Trophoblast cell (in vitro differentiated cells and primary cell): ENCODE results near the gene LIPE.

Experiments
- DNase-seq, 2 donors: peaks; one replicate each; pipeline ENCODE4 v3.0.0-alpha.2; 2016
- H2AFZ ChIP-seq: 2 replicates; pipeline ENCODE4 v1.6.1; 2013; ENCODE audit warnings: low read length, moderate library complexity, mild to moderate bottlenecking; ENCODE audit not compliant: insufficient read depth, poor library complexity
- H2AK5ac ChIP-seq: 2 replicates; pipeline ENCODE4 v1.6.1; 2013; ENCODE audit warnings: mild to moderate bottlenecking, low read length
- H2BK120ac ChIP-seq: 2 replicates; pipeline ENCODE4 v1.6.1; 2013; ENCODE audit warnings: low read length, mild to moderate bottlenecking, moderate library complexity; ENCODE audit not compliant: insufficient read depth, poor library complexity
- H2BK12ac ChIP-seq: 2 replicates; pipeline ENCODE4 v1.6.1; 2013; ENCODE audit warnings: mild to moderate bottlenecking, low read length, moderate library complexity
- H2BK5ac ChIP-seq: 2 replicates; pipeline ENCODE4 v1.6.1; 2013; ENCODE audit warnings: low read length, low read depth, moderate library complexity, mild to moderate bottlenecking; ENCODE audit not compliant: poor library complexity
- H3K14ac ChIP-seq: 2 replicates; pipeline ENCODE4 v1.6.1; 2013; ENCODE audit warnings: mild to moderate bottlenecking, low read length
- H3K18ac ChIP-seq: 2 replicates; pipeline ENCODE4 v1.6.1; 2013; ENCODE audit warnings: mild to moderate bottlenecking, low read length
- H3K23ac ChIP-seq: 2 replicates; pipeline ENCODE4 v1.6.1; 2013; ENCODE audit warnings: low read length
- H3K27ac ChIP-seq: 2 replicates; pipeline ENCODE4 v1.5.1; 2013; ENCODE audit warnings: low read depth, mild to moderate bottlenecking, inconsistent platforms, low read length, moderate library complexity
- H3K27me3 ChIP-seq: 2 replicates; pipeline ENCODE4 v1.6.1; 2013; ENCODE audit warnings: inconsistent platforms, mild to moderate bottlenecking, low read length, moderate library complexity; ENCODE audit not compliant: insufficient read depth
- H3K36me3 ChIP-seq, 2 experiments: 1 replicate in 1 of 2; 2 replicates in 1 of 2; pipeline ENCODE4 v1.6.1; 2013; ENCODE audit warnings: low read length in 2 of 2, mild to moderate bottlenecking in 2 of 2, moderate library complexity in 1 of 2; ENCODE audit not compliant: insufficient read depth in 2 of 2, control insufficient read depth in 1 of 2
- H3K4ac ChIP-seq: 2 replicates; pipeline ENCODE4 v1.6.1; 2013; ENCODE audit warnings: low read depth, mild to moderate bottlenecking, low read length, moderate library complexity
- H3K4me1 ChIP-seq, 2 experiments: 1 replicate in 1 of 2; 2 replicates in 1 of 2; pipeline ENCODE4 v1.6.1; 2013; ENCODE audit warnings: low read length in 2 of 2, mild to moderate bottlenecking in 2 of 2, moderate library complexity in 1 of 2; ENCODE audit not compliant: insufficient read depth in 2 of 2, control insufficient read depth in 1 of 2
- H3K4me2 ChIP-seq: 2 replicates; pipeline ENCODE4 v1.6.1; 2013; ENCODE audit warnings: inconsistent platforms, mild to moderate bottlenecking, low read length, moderate library complexity
- H3K4me3 ChIP-seq: 2 replicates; pipeline ENCODE4 v1.5.1; 2013; ENCODE audit warnings: mild to moderate bottlenecking, low read depth, low read length, inconsistent platforms
- H3K79me1 ChIP-seq: one replicate; pipeline ENCODE4 v1.6.1; 2013; ENCODE audit warnings: low read length
- H3K79me2 ChIP-seq: 2 replicates; pipeline ENCODE4 v1.6.1; 2013; ENCODE audit warnings: low read length, mild to moderate bottlenecking; ENCODE audit not compliant: control insufficient read depth, insufficient read depth, poor library complexity
- H3K9ac ChIP-seq: 2 replicates; pipeline ENCODE4 v1.6.1; 2013; ENCODE audit warnings: mild to moderate bottlenecking, low read length
- H3K9me3 ChIP-seq: 2 replicates; pipeline ENCODE4 v1.6.1; 2013; ENCODE audit warnings: low read depth, mild to moderate bottlenecking, control low read depth, inconsistent platforms, low read length; ENCODE audit not compliant: insufficient read depth
- H4K12ac ChIP-seq: 2 replicates; pipeline ENCODE4 v1.6.1; 2013; ENCODE audit warnings: low read depth, mild to moderate bottlenecking, low read length, moderate library complexity
- H4K8ac ChIP-seq: 2 replicates; pipeline ENCODE4 v1.6.1; 2013; ENCODE audit warnings: low read depth, mild to moderate bottlenecking, low read length, moderate library complexity
- H4K91ac ChIP-seq: one replicate; pipeline ENCODE4 v1.6.1; 2013; ENCODE audit warnings: low read depth, mild to moderate bottlenecking, low read length, moderate library complexity
- WGBS: extraction: QIAGEN DNeasy Blood & Tissue Kit; methylation state at CpG from one replicate; pipeline ENCODE4 v1.1.7; 2013; ENCODE audit warnings: missing lambda C conversion rate; ENCODE audit not compliant: insufficient read length, insufficient coverage; ENCODE audit errors: extremely low coverage; 5-methylcytosine and 5-hydroxymethylcytosine counted together

Gene LIPE

DNA sequence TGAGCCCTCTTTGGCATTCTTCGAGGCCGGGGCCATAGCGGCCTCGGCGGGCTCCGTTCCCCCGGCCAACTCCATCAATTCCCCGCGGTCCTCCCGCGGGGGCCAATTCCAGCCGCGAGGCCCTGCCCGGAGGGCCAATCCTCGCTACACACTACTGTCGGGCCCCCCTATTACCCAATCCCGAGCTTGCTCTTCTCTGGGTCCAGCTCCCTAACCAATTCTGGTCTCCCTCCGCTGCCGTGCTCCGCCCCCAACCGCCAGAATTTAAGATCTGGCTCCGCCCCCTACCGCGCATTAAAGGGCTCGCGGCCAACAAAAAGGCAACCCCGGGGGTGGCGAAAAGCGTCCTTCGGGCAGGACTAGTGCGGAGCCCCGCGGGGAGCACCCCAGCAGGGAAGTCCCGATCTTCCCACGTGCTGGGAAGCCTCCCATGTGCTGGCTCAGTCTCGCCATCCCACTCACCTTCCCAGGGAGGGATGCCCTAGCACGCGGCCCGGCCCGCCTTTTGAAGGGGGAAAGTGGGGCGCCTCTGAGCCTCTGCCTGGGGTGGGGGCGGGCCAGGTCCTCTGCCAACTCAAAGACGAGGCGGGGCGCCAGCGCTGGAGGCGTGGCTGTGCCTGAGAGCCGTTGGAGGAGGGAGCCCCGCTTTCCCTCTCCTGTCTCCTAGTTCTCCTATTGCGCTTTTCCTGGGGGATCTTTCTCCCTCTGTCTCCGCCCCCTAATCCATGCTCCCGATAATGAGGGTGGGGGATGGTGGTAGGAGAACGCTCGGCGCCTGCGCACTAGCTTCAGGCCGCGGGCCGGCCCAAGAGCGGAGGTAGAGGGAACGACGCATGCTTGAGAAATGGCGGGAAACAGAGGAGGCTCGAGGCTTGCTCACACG lies 3.5 kb downstream of the LIPE start:
- Histone ChIP-seq H3K27ac (no peak overlapping the region), H2BK120ac (no peak overlapping the region), H3K4me3 (peak overlapping the region; percentile 67), H2BK12ac (no peak overlapping the region), H3K9me3 (peaks cover 8% of the 10 kb centered on the region), H3K27me3 (peaks cover 8% of the 10 kb centered on the region), H3K18ac (no peak overlapping the region), H3K4me2 (peak overlapping the region; percentile 83), H2BK5ac (no peak overlapping the region), H3K4me1 (peaks cover 6 to 13% of the 10 kb centered on the region in 2 experiments), H4K12ac (no peak overlapping the region), H3K23ac (no peak overlapping the region), H4K91ac (no peak overlapping the region), H3K4ac (no peak overlapping the region), H3K79me1 (peaks cover 2% of the 10 kb centered on the region), H2AFZ (peak overlapping the region; percentile 37), H3K14ac (no peak overlapping the region), H3K79me2 (no peaks in the 10 kb centered on the region), H2AK5ac (no peak overlapping the region), H3K9ac (no peak overlapping the region), H4K8ac (peak overlapping the region; percentile 2), H3K36me3 (no peaks in the 10 kb centered on the region)
- DNase-seq, result peak in 1 of 2 donors; percentile 24
- WGBS, result no CpG with 5 or more reads among the region's 65 CpGs

DNA sequence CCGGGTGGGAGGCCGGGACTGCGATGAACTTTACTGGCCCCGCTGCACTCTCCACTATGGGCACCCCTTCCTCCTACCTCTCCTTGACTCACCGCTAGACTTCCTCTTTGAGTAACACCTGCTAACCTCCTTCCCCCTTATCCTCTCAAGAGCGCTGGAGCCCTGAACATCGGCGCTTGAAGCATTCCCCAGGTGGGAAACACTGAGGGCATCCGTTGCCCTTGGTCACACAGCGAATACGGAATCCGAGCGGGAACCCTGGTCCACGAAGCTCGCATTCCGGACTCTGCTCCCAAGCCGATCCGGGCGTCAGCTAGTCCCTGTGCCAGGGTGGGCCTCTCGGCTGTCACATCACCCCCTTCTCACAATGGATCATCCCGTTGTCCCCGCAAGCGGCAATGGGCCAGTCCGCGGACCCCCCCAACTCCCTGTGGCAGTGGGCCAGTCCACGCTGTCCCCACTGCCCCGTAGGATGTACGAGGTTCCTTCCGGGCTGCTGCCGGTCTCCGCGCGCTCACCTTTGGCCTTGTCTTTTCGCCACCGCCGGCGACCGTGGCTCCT lies 4.2 kb downstream of the LIPE start:
- H3K27ac ChIP-seq, result no peak overlapping the region
- peak overlapping the region; percentile 83 for H3K4me2 ChIP-seq
- no peak overlapping the region for H2AFZ ChIP-seq
- DNase-seq, result no peak
- no peak overlapping the region for H2BK5ac ChIP-seq
- H3K4me1 ChIP-seq, result peaks cover 6 to 13% of the 10 kb centered on the region in 2 experiments
- peaks cover 8% of the 10 kb centered on the region for H3K27me3 ChIP-seq
- no peak overlapping the region for H3K4ac ChIP-seq
- H4K8ac ChIP-seq, result peak overlapping the region; percentile 2
- no peak overlapping the region for H3K9ac ChIP-seq
- H2BK12ac ChIP-seq, result no peak overlapping the region
- H3K79me1 ChIP-seq, result peaks cover 2% of the 10 kb centered on the region
- no peak overlapping the region for H4K91ac ChIP-seq
- no peak overlapping the region for H2AK5ac ChIP-seq
- H3K79me2 ChIP-seq, result no peaks in the 10 kb centered on the region
- peak overlapping the region; percentile 0 for H3K14ac ChIP-seq
- H3K18ac ChIP-seq, result no peak overlapping the region
- no peak overlapping the region for H2BK120ac ChIP-seq
- H3K9me3 ChIP-seq, result peaks cover 9% of the 10 kb centered on the region
- peak overlapping the region; percentile 67 for H3K4me3 ChIP-seq
- H3K36me3 ChIP-seq, result no peaks in the 10 kb centered on the region
- H3K23ac ChIP-seq, result no peak overlapping the region
- H4K12ac ChIP-seq, result no peak overlapping the region
- no CpG with 5 or more reads among the region's 38 CpGs for WGBS

DNA sequence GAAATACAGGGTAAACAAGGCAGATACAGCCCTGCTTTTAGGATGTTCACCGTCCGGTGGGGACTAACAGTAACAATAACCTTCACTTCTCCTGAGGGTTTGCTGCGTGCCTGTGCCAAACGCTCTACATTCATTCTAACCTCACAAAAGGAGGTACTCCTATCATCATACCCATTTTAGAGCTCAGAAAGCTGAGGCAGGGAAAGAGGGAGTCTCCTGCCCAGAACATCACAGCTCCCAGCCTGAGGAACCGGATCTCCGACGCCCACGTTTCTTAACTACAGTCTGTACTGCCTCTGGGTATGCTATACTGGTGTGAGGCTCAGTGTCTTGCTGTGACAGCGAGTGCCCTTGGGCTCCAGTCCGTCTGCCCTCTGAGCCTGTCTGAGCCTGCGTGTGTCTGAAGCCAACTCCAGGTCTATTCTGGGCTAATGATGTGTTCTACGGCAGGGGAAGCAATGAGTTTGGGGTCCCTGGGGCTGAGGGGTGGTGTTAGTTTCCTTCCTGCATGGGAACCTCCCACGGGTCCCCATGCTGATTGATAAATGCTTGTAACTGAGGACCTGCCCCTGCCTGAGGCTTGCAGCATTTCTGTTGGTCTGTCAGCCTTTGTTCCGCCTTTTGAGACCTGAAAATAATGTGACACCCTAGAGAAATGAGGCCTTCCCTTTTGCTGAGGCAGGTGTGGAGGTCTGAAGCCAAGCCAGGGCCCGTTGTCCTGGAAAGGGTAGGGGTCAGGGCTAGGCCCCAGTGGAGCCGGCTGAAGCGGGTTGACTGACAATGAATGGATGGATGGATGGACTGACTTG lies 4.9 kb downstream of the LIPE start:
- peak overlapping the region; percentile 35 for H3K23ac ChIP-seq
- no peak overlapping the region for H2BK12ac ChIP-seq
- H3K9me3 ChIP-seq, result peaks cover 9% of the 10 kb centered on the region
- no peak for DNase-seq
- no peak overlapping the region for H3K9ac ChIP-seq
- no peak overlapping the region for H3K4me3 ChIP-seq
- peaks cover 8% of the 10 kb centered on the region for H3K27me3 ChIP-seq
- H3K36me3 ChIP-seq, result no peaks in the 10 kb centered on the region
- H3K14ac ChIP-seq, result no peak overlapping the region
- no peak overlapping the region for H2BK5ac ChIP-seq
- no peak overlapping the region for H4K12ac ChIP-seq
- no peak overlapping the region for H3K4ac ChIP-seq
- H3K4me1 ChIP-seq, result peaks cover 6 to 13% of the 10 kb centered on the region in 2 experiments
- H3K27ac ChIP-seq, result no peak overlapping the region
- no peak overlapping the region for H3K18ac ChIP-seq
- H3K4me2 ChIP-seq, result peak overlapping the region; percentile 83
- no peak overlapping the region for H2BK120ac ChIP-seq
- no CpG with 5 or more reads among the region's 17 CpGs for WGBS
- H3K79me2 ChIP-seq, result no peaks in the 10 kb centered on the region
- no peak overlapping the region for H2AFZ ChIP-seq
- no peak overlapping the region for H2AK5ac ChIP-seq
- H3K79me1 ChIP-seq, result peaks cover 2% of the 10 kb centered on the region
- H4K8ac ChIP-seq, result no peak overlapping the region
- H4K91ac ChIP-seq, result no peak overlapping the region

DNA sequence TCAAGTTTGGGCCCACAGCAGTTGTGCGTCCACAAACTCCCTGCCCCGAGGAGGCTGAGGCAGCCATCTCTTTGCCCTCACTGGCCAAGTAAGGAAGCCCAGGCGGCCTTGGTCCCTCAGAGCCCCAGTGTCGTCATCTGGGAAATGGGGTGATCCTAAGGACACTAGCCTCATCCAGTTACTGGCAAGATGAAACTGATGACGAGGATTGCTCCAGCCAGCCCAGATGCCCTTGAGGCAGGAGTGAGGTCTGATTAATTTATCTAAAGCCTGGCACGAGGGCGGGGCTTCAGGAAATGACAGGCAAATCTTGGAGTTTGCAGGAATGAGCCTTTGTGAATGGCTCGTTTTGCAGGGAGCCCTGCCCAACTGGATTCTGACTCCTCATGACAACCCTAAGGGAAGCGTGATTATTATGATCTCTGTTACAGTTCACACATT lies 5.6 kb downstream of the LIPE start:
- H2AFZ ChIP-seq, result no peak overlapping the region
- H4K91ac ChIP-seq, result no peak overlapping the region
- no peak overlapping the region for H4K8ac ChIP-seq
- H3K18ac ChIP-seq, result no peak overlapping the region
- H2BK120ac ChIP-seq, result no peak overlapping the region
- peaks cover 9% of the 10 kb centered on the region for H3K9me3 ChIP-seq
- no peaks in the 10 kb centered on the region for H3K79me2 ChIP-seq
- no peak overlapping the region for H2BK12ac ChIP-seq
- no peak overlapping the region for H3K9ac ChIP-seq
- H3K4me1 ChIP-seq, result peaks cover 6 to 13% of the 10 kb centered on the region in 2 experiments
- no peak for DNase-seq
- no peak overlapping the region for H2BK5ac ChIP-seq
- H3K36me3 ChIP-seq, result no peaks in the 10 kb centered on the region
- no peak overlapping the region for H3K27ac ChIP-seq
- peaks cover 8% of the 10 kb centered on the region for H3K27me3 ChIP-seq
- no CpG with 5 or more reads among the region's 9 CpGs for WGBS
- H3K14ac ChIP-seq, result no peak overlapping the region
- H3K23ac ChIP-seq, result no peak overlapping the region
- no peak overlapping the region for H4K12ac ChIP-seq
- no peak overlapping the region for H3K4ac ChIP-seq
- peaks cover 2% of the 10 kb centered on the region for H3K79me1 ChIP-seq
- H2AK5ac ChIP-seq, result no peak overlapping the region
- no peak overlapping the region for H3K4me3 ChIP-seq
- no peak overlapping the region for H3K4me2 ChIP-seq
